GM19025 (cell line): ENCODE results near the gene CAMTA1.
A peak's percentile ranks its signal among the peaks of the same experiment; 100 is the strongest.
"Not testable (repeated sequence)": the region's sequence is repeated elsewhere in the genome, so short reads cannot be mapped to it uniquely, and the experiment has no call there.

Experiments
- ATAC-seq: cut with Tn5 transposase; IDR thresholded peaks from one replicate; pipeline ENCODE4 v1.9.1; 2021; ENCODE audit warnings: mild to moderate bottlenecking, low read depth, moderate library complexity; ENCODE audit not compliant: unreplicated experiment

The CAMTA1 gene

GRCh38 chr1:7702365-7702764, 917.1 kb downstream of the CAMTA1 start:
- ATAC-seq = no peak

- ATAC-seq = no peak
These were observed 918.3 kb downstream of the CAMTA1 start for GRCh38 chr1:7703321-7704213.

GRCh38 chr1:7704214-7705047, 919.2 kb downstream of the CAMTA1 start:
- ATAC-seq = peak; percentile 98

GRCh38 chr1:7705048-7705907, 920.0 kb downstream of the CAMTA1 start:
- ATAC-seq = no peak

GRCh38 chr1:7705908-7706216, 920.6 kb downstream of the CAMTA1 start:
- ATAC-seq = no peak

- no peak for ATAC-seq
These were observed 922.3 kb downstream of the CAMTA1 start for GRCh38 chr1:7707527-7707926.

- ATAC-seq = not testable (repeated sequence)
These were observed 922.8 kb downstream of the CAMTA1 start for GRCh38 chr1:7708065-7708464.

GRCh38 chr1:7710859-7711258, 925.6 kb downstream of the CAMTA1 start:
- no peak for ATAC-seq

GRCh38 chr1:7712731-7713323, 927.6 kb downstream of the CAMTA1 start:
- ATAC-seq = no peak

- no peak for ATAC-seq
These were observed 931.3 kb downstream of the CAMTA1 start for GRCh38 chr1:7716506-7716905.

GRCh38 chr1:7717748-7718368, 932.6 kb downstream of the CAMTA1 start:
- ATAC-seq = no peak

- ATAC-seq = no peak
These were observed 934.3 kb downstream of the CAMTA1 start for GRCh38 chr1:7719468-7720094.

- ATAC-seq = no peak
These were observed 936.9 kb downstream of the CAMTA1 start for GRCh38 chr1:7721940-7722669.

GRCh38 chr1:7722670-7723012, 937.4 kb downstream of the CAMTA1 start:
- ATAC-seq = no peak

GRCh38 chr1:7726623-7727022, 941.4 kb downstream of the CAMTA1 start:
- ATAC-seq = no peak

- no peak for ATAC-seq
These were observed 942.7 kb downstream of the CAMTA1 start for GRCh38 chr1:7727809-7728471.

- ATAC-seq = no peak
These were observed 944.5 kb downstream of the CAMTA1 start for GRCh38 chr1:7729761-7730160.

GRCh38 chr1:7732331-7732730, 947.1 kb downstream of the CAMTA1 start:
- no peak for ATAC-seq
